HG02981 (cell line): ENCODE measurements around the gene LIN37.
"Not testable (repeated sequence)": the region's sequence is repeated elsewhere in the genome, so short reads cannot be mapped to it uniquely, and the experiment has no call there.

Source experiments
- ATAC-seq: cut with Tn5 transposase; IDR thresholded peaks from one replicate; pipeline ENCODE4 v1.9.1; 2021; ENCODE audit warnings: mild to moderate bottlenecking, moderate library complexity; ENCODE audit not compliant: unreplicated experiment

Gene LIN37

DNA sequence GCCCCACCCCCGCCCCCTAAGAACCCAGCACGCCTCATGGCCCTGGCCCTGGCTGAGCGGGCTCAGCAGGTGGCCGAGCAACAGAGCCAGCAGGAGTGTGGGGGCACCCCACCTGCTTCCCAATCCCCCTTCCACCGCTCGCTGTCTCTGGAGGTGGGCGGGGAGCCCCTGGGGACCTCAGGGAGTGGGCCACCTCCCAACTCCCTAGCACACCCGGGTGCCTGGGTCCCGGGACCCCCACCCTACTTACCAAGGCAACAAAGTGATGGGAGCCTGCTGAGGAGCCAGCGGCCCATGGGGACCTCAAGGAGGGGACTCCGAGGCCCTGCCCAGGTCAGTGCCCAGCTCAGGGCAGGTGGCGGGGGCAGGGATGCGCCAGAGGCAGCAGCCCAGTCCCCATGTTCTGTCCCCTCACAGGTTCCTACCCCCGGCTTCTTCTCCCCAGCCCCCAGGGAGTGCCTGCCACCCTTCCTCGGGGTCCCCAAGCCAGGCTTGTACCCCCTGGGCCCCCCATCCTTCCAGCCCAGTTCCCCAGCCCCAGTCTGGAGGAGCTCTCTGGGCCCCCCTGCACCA lies 38.9 kb downstream of the LIN37 start:
- ATAC-seq = no peak

GRCh38 chr19:35788205-35788960 lies 40.0 kb downstream of the LIN37 start:
- ATAC-seq = no peak

GRCh38 chr19:35789195-35789977 lies 41.0 kb downstream of the LIN37 start:
- no peak for ATAC-seq

GRCh38 chr19:35789978-35790944 lies 41.9 kb downstream of the LIN37 start:
- ATAC-seq = no peak

- ATAC-seq = no peak
Measured at GRCh38 chr19:35790981-35791813, 42.8 kb downstream of the LIN37 start.

DNA sequence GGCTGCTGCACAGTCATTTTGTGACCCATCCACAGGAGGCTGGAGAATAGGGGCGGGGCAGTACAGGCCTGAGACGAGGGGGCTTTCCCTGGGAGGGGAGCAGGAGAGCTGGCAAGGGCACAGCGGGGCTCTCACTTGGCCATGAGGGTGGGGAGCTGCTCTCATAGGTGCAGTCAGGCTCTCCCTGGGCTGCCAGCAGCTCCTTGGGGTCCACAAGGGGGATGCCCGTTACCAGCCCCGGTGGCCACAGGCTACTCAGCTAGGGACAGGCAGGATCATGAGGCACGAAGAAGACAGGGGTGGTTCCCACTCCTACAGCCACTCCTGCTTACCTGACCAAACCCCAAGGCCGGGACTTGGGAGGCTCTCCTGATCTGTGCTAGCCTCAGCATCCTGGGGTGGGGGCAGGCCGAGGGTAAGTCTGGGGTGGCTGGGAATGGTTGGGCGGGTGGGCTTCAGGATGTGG lies 43.5 kb downstream of the LIN37 start:
- no peak for ATAC-seq

- ATAC-seq = no peak
Measured at GRCh38 chr19:35792312-35792711, 43.9 kb downstream of the LIN37 start.

- no peak for ATAC-seq
Measured at GRCh38 chr19:35792888-35793287, 44.5 kb downstream of the LIN37 start.

- no peak for ATAC-seq
Measured at GRCh38 chr19:35793381-35794165, 45.2 kb downstream of the LIN37 start.

DNA sequence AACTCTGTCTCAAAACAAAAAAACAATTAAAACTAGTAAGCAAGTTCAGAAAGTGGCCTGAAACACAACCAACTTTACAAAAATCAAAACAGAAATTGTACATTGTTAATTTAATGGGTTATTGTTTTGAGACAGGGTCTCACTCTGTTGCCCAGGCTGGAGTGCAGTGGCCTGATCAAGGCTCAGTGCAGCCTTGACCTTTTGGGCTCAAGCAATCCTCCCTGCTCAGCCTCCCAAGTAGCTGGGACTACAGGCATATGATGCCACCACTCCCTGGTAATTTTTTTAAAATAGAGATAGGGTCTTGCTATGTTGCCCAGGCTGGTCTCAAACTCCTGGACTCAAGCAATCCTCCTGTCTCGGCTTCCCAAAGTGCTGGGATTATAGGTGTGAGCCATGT lies 47.2 kb downstream of the LIN37 start:
- ATAC-seq = not testable (repeated sequence)

DNA sequence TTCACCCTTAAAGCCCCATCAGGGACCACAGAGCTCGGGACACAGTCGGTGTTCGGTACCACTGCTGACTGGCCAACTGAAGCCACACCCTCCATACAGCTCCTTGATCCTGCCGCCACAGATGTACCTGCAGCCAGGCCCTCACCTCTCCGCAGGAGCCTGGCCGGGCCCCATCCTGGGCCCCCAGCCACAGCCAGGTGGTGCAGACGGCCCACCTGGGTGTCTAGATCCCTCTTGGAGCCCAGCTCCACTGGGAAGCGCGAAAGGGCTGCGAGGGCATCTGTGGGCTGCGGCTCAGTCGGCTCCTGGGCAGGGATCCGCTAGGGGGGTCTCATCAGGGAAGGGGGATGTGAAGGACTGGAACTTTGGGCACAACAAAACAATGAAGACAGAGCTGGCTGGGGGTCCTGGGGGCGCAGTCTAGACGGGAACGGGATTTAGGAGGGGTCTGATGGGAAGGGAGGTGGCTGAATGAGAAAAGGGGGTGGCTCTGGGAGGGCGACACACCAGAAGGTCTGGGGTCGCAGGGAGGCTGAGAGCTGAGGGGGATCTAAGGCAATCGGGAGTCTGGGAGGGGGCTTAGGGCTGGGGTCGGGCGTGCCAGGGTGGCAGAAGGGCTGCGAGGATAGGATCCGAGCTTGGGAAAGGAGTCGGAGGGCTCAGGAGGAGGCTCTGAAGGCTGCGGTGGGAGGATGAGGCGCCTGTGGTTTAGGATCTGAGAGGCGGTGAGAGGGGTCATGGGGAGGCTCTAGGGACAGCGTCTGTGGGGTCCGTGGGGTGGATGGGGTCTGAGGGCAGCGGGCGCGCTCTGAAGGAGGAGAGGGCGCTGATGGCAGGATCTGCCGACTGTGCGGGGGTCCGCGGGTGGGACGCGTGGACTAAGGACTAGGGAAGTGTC lies 48.5 kb downstream of the LIN37 start:
- no peak for ATAC-seq

DNA sequence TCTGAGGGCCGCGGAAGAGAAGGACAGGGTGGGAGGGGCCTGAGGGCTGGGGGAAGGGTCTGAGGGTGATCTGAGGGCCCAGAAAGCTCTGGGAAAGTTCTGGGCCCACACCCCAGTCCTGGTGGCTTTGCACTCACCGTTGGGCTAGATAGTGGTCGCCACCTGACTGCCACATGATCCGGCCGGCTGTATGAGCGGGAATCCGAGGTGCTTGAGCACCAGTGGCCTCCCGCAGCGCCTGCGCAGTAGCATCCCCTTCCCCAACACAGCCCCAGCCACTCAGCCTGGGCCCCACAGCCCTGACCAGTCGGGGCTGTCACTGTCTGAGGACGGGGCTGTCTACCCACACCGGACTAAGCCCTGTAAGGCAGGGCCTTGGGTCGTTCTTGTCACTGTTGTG lies 49.3 kb downstream of the LIN37 start:
- ATAC-seq = no peak

- no peak for ATAC-seq
Measured at GRCh38 chr19:35801828-35802227, 53.5 kb downstream of the LIN37 start.
